NCI-H526 (cell line): ENCODE data around the gene TRIM38.
"Not testable (repeated sequence)": the region's sequence is repeated elsewhere in the genome, so short reads cannot be mapped to it uniquely, and the experiment has no call there.

Source experiments
- DNase-seq, 2 experiments: peaks; one replicate each; lab custom pipeline; 2025; lab: John Stamatoyannopoulos, UW

The TRIM38 gene

GRCh38 chr6:25962149-25963127 lies at the start of gene TRIM38:
TSS of gene TRIM38 (plus strand) at chr6:25962802. CDS start at chr6:25966523, 3,721 bp downstream.
- no peak for DNase-seq

GRCh38 chr6:25913741-25914140 lies 48.9 kb upstream of the TRIM38 start:
- DNase-seq = no peak

- no peak for DNase-seq
Measured at GRCh38 chr6:25916330-25916729, 46.3 kb upstream of the TRIM38 start.

GRCh38 chr6:25916789-25917490 lies 45.7 kb upstream of the TRIM38 start:
- DNase-seq = no peak

GRCh38 chr6:25918083-25918683 lies 44.4 kb upstream of the TRIM38 start:
- DNase-seq = no peak

- no peak for DNase-seq
Measured at GRCh38 chr6:25919657-25920056, 42.9 kb upstream of the TRIM38 start.

- no peak for DNase-seq
Measured at GRCh38 chr6:25921525-25922203, 40.9 kb upstream of the TRIM38 start.

- DNase-seq = no peak
Measured at GRCh38 chr6:25922301-25922700, 40.3 kb upstream of the TRIM38 start.

- DNase-seq = no peak
Measured at GRCh38 chr6:25925876-25926275, 36.7 kb upstream of the TRIM38 start.

- DNase-seq = no peak
Measured at GRCh38 chr6:25927178-25927577, 35.4 kb upstream of the TRIM38 start.

GRCh38 chr6:25927756-25928216 lies 34.8 kb upstream of the TRIM38 start:
- DNase-seq = no peak

GRCh38 chr6:25928562-25929324 lies 33.9 kb upstream of the TRIM38 start:
- no peak for DNase-seq

- not testable (repeated sequence) for DNase-seq
Measured at GRCh38 chr6:25929785-25930184, 32.8 kb upstream of the TRIM38 start.

- DNase-seq = no peak
Measured at GRCh38 chr6:25930532-25931410, 31.8 kb upstream of the TRIM38 start, which contains the start of gene SLC17A2. TSS of gene SLC17A2 (minus strand) at chr6:25930691. CDS start at chr6:25925796, 4,895 bp downstream.

GRCh38 chr6:25931411-25931709 lies 31.2 kb upstream of the TRIM38 start:
- DNase-seq = no peak

GRCh38 chr6:25934156-25934555 lies 28.4 kb upstream of the TRIM38 start:
- DNase-seq = no peak

- DNase-seq = no peak
Measured at GRCh38 chr6:25934735-25935313, 27.8 kb upstream of the TRIM38 start.

- DNase-seq = no peak
Measured at GRCh38 chr6:25935953-25936352, 26.6 kb upstream of the TRIM38 start.

GRCh38 chr6:25939593-25939992 lies 23.0 kb upstream of the TRIM38 start:
- no peak for DNase-seq
